GM23248 (cell line): Measurements from ENCODE around the gene BTBD7.

Source experiments
- EZH2 ChIP-seq: fragments of 200-600 bp; sonication (generic); IDR thresholded peaks from 2 replicates; pipeline ENCODE4 v1.6.1; 2018; ENCODE audit warnings: antibody characterized with exemption, mild to moderate bottlenecking; ENCODE audit not compliant: insufficient read depth, poor library complexity, severe bottlenecking
- EZH2phosphoT487 ChIP-seq: fragments of 200-600 bp; sonication (generic); IDR thresholded peaks from 2 replicates; pipeline ENCODE4 v1.6.1; 2018; ENCODE audit warnings: antibody characterized with exemption, moderate library complexity, mild to moderate bottlenecking, low read depth; ENCODE audit not compliant: insufficient read depth

GRCh38 chr14:93368996-93369712 lies 36.3 kb upstream of the BTBD7 start:
- TF ChIP-seq EZH2 (no peak), EZH2phosphoT487 (no peak)
